Transverse colon (tissue), 4 donors: ENCODE data around the gene BMP3. TPM values are rescaled to one million over a fixed set of nuclear protein-coding genes. Genes with fewer than 3 reads are reported as not detected.

Source experiments
- DNase-seq: peaks from one replicate; pipeline ENCODE4 v3.0.0-alpha.2; 2019
- H3K27ac ChIP-seq, 4 donors: fragments of 200-600 bp; sonication (generic); 2 replicates each; pipeline ENCODE4 v1.5.1; 2016 to 2018; ENCODE audit warnings: inconsistent platforms in 4 of 4
- H3K27me3 ChIP-seq: fragments of 200-600 bp; sonication (generic); 2 replicates; pipeline ENCODE4 v1.5.1; 2017; ENCODE audit warnings: inconsistent platforms
- H3K36me3 ChIP-seq, 4 donors: fragments of 200-600 bp; sonication (generic); 2 replicates each; pipeline ENCODE4 v1.5.1; 2017 to 2019; ENCODE audit warnings: inconsistent platforms in 4 of 4
- H3K4me1 ChIP-seq, 4 donors: fragments of 200-600 bp; sonication (generic); 2 replicates each; pipeline ENCODE4 v1.5.1; 2017 to 2020; ENCODE audit warnings: inconsistent platforms in 4 of 4
- H3K4me3 ChIP-seq, 4 donors: fragments of 200-600 bp; sonication (generic); 1 replicate in 1 of 4; 2 replicates in 3 of 4; pipeline versions ENCODE4 v1.5.1 to v1.6.1; 2017 to 2019; ENCODE audit warnings: inconsistent platforms in 4 of 4
- H3K9me3 ChIP-seq, 2 donors: fragments of 200-600 bp; sonication (generic); 2 replicates each; pipeline ENCODE4 v1.5.1; 2017 to 2019; ENCODE audit warnings: inconsistent platforms in 2 of 2
- EP300 ChIP-seq: sonication (generic); formaldehyde crosslinking; IDR thresholded peaks from one replicate; pipeline ENCODE4 v1.6.1; 2017; ENCODE audit warnings: antibody characterized with exemption, low read depth
- POLR2A ChIP-seq: fragments of 450-650 bp; IDR thresholded peaks from one replicate; pipeline ENCODE4 v1.6.1; 2016; ENCODE audit warnings: antibody characterized with exemption, mild to moderate bottlenecking, moderate library complexity
- POLR2AphosphoS5 ChIP-seq, 3 donors: sonication (generic); formaldehyde crosslinking; IDR thresholded peaks; one replicate each; pipeline ENCODE4 v1.6.1; 2016; ENCODE audit warnings: antibody characterized with exemption in 3 of 3
- WGBS, 2 donors: methylation state at CpG; one replicate each; pipeline ENCODE4 v1.1.5; 2018; ENCODE audit warnings: low coverage in 1 of 2; 5-methylcytosine and 5-hydroxymethylcytosine counted together
- in situ Hi-C, 4 donors: fragments of 200-750 bp; cut with MboI; loops; one replicate each; pipeline versions ENCODE4 v1.15.0 to v1.15.1; 2017; ENCODE audit warnings: low sequenced_read_pairs in 3 of 4, low pct_ligation_motif_present in 1 of 4, low pct_unique_long_range_greater_than_20kb in 1 of 4
- intact Hi-C: fragments of 100-400 bp; cut with DNase I; formaldehyde crosslinking; loops from one replicate; pipeline ENCODE4 v1.15.1; 2023; ENCODE audit warnings: low total_unique reads
- total RNA-seq, 4 donors: library from RNA; depleted of rRNA; stranded (reverse); fragments of >200 nt; gene quantifications; one replicate each; pipeline ENCODE4 v1.1.0, GENCODE V29; 2016
- TF ChIP-seq, protein P1 (sequence below), 5 experiments: fragments of 200-600 bp in 3 of 5; fragments of 450-650 bp in 2 of 5; sonication (generic) in 3 of 5; IDR thresholded peaks; 1 replicate in 2 of 5; 2 replicates in 3 of 5; pipeline ENCODE4 v1.5.1; 2016 to 2017; ENCODE audit warnings: antibody characterized with exemption in 5 of 5, inconsistent platforms in 3 of 5, mild to moderate bottlenecking in 2 of 5, moderate library complexity in 1 of 5

BMP3 gene
- total RNA-seq, 4 donors from 2014 or later: 4.0 to 78.8 (median 44.9) TPM

DNA sequence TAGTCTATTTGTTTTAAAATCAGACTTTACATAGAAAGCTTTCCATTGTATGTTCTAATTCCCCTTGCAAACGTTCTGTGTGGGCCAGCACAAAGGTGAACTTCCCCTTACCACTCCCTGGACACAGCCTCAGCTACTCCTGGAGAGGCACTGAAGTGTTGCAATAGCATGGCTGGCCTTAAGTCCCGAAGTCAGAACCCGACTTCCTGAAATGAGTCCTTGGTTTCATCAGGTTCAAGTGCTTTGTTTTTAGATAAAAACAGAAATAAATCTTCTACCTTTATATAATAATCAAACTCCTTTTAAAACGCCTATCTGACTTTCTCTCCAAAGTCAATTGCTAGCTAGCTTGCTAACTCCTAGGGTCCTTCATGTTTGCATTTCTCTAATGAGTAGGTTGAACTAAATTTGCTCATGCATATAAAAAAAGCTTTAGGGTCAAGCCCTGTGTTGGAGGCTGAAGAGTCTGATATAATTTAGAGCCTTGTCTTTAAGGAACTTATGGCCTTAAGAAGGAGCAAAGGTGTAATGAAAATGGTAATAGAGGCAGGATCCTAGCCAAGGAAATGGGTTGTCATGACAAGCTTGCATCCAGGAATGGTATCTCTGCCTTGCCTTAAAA is 9.0 kb downstream of the BMP3 start:
- TF ChIP-seq, protein P1, sequence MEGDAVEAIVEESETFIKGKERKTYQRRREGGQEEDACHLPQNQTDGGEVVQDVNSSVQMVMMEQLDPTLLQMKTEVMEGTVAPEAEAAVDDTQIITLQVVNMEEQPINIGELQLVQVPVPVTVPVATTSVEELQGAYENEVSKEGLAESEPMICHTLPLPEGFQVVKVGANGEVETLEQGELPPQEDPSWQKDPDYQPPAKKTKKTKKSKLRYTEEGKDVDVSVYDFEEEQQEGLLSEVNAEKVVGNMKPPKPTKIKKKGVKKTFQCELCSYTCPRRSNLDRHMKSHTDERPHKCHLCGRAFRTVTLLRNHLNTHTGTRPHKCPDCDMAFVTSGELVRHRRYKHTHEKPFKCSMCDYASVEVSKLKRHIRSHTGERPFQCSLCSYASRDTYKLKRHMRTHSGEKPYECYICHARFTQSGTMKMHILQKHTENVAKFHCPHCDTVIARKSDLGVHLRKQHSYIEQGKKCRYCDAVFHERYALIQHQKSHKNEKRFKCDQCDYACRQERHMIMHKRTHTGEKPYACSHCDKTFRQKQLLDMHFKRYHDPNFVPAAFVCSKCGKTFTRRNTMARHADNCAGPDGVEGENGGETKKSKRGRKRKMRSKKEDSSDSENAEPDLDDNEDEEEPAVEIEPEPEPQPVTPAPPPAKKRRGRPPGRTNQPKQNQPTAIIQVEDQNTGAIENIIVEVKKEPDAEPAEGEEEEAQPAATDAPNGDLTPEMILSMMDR (IDR thresholded peaks at IDR 0.05): no peak
- TF ChIP-seq POLR2AphosphoS5 (IDR thresholded peaks at IDR 0.05) (no peak), EP300 (no peak)
- Histone ChIP-seq H3K27me3 (no peaks in the 10 kb centered on the region), H3K36me3 (no peaks in the 10 kb centered on the region), H3K4me1 (peaks cover 0 to 22% (median 2%) of the 10 kb centered on the region in 4 donors), H3K27ac (peak overlapping the region in 3 of 4 donors; percentile 9 to 45 (median 37)), H3K4me3 (no peak overlapping the region), H3K9me3 (no peaks in the 10 kb centered on the region)
- DNase-seq: peak; percentile 22
- WGBS, 2 donors: 18 to 35% methylated on average over 4 of the region's 4 CpGs
- in situ Hi-C loops: loop anchor here in 3 of 4 donors (25.0 kb wide), 2 partner anchors 427 to 677 kb away; no protein-coding TSS in a partner anchor
- intact Hi-C loops: no loop called here

DNA sequence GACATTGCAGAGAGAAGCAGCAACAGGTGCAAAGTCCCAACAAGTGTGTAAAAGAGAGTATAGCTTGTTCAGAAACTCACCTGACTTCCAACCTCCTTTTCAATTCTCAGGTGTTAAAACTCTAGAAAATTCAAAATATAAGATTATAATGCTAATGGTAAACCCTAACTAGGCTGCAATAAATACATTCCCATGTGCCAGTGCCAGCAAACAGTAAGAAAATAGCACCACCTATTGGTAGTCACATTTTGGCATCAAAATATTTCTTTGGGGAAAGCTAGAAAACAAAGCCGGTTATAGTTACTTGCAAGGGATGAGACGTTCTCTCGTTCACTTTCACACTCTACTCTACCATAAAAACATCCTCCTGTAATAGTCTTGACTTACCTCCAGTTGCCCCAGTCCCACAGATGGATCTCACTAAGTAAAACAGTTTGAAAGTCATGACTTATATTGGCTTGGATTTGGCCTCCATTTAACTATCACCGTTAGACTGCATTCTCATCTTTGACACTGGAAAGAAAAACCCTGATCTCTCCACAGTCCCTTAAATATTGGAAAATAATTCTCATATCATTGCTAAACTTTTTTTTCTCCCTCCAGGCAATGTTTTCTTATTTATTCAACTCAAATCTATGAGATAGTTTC is 9.6 kb downstream of the BMP3 start:
- H3K27me3 ChIP-seq: no peaks in the 10 kb centered on the region
- H3K4me3 ChIP-seq: no peak overlapping the region
- no peaks in the 10 kb centered on the region for H3K9me3 ChIP-seq
- H3K36me3 ChIP-seq: no peaks in the 10 kb centered on the region
- DNase-seq: no peak
- H3K27ac ChIP-seq: peak overlapping the region in 3 of 4 donors; percentile 9 to 45 (median 37)
- in situ Hi-C loops: loop anchor here (10.0 to 25.0 kb wide), 3 partner anchors 428 to 678 kb away; no protein-coding TSS in a partner anchor
- WGBS, 2 donors: 16 to 24% methylated on average over 3 to 4 of the region's 4 CpGs
- peaks cover 0 to 22% (median 2%) of the 10 kb centered on the region in 4 donors for H3K4me1 ChIP-seq
- TF ChIP-seq POLR2A: no peak
- no peak for TF ChIP-seq POLR2AphosphoS5 (IDR thresholded peaks at IDR 0.05)
- no peak for TF ChIP-seq EP300
- TF ChIP-seq, protein P1 (IDR thresholded peaks at IDR 0.05): peak; percentile 59 to 65 (median 64)
- intact Hi-C loops: no loop called here

DNA sequence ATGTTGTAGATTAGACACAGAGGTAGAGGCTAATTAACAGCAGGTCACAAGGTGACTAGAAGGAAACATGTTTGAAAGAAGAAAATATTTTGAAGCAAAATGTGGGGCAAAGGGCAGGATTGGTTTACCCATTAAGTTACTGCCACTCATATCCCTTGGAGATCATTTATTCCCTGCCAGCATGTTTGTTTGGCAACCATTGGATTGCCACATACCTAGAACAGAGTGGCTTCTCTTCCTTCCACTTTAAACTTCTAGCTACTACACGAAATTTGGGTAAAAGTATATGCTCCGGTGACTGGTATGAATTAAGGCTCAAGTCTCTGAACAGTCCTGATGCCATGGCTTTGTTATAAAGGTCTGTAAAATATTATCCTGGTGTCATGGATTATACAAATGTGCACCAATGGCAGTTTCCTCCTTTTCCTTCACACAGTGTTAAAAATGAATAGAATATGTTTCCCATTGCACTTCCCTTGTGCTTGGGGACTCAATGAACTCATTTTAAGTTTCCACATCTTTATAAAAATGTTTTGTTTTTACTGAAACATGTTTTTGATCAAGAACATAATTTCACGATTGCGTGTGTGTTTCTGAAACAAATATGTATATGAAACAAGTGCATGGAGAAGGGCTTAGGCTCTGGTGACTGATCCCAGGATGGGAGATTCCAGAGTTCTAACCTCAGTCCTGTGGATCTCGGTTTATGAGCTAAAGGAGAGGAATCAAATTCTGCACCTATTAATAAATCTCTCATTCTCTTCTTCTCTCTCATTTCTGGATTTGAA is 12.3 kb downstream of the BMP3 start:
- Histone ChIP-seq H3K4me3 (no peak overlapping the region), H3K27ac (no peak overlapping the region), H3K4me1 (peaks cover 0 to 13% (median 2%) of the 10 kb centered on the region in 4 donors), H3K36me3 (peaks cover 0 to 8% (median 0%) of the 10 kb centered on the region in 4 donors), H3K9me3 (no peaks in the 10 kb centered on the region), H3K27me3 (no peaks in the 10 kb centered on the region)
- TF ChIP-seq, protein P1 (IDR thresholded peaks at IDR 0.05): no peak
- TF ChIP-seq EP300 (no peak), POLR2AphosphoS5 (IDR thresholded peaks at IDR 0.05) (no peak), POLR2A (no peak)
- intact Hi-C loops (no loop called here), in situ Hi-C loops (loop anchor here (10.0 to 25.0 kb wide), 3 partner anchors 430 to 680 kb away; no protein-coding TSS in a partner anchor)
- 64 to 84% methylated on average over 5 of the region's 5 CpGs for WGBS, 2 donors
- DNase-seq: no peak

DNA sequence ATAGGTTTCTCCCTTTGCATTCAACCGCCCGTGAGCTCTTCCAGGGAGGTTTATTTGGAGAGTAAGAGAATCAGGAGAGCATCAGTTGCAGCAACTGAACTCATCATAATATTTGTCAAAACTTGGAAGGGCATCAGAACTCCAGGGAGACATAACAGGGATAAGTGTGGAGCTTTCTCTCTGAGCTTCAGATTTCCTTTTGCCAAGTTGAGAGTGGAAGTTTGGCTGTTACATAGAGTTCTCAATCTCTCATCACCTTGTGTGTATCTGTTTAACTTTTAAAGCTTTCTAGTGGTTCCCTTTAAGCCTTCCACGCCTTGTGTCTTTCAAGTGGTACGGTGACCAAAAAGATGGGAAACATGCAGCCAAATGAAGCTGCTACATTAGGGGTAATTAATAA is 18.8 kb downstream of the BMP3 start:
- peak in 1 of 3 donors; percentile 30 for TF ChIP-seq POLR2AphosphoS5 (IDR thresholded peaks at IDR 0.05)
- no peak for TF ChIP-seq POLR2A
- TF ChIP-seq, protein P1 (IDR thresholded peaks at IDR 0.05): no peak
- Histone ChIP-seq H3K9me3 (no peaks in the 10 kb centered on the region), H3K27ac (peak overlapping the region; percentile 3 to 54 (median 33)), H3K36me3 (peaks cover 0 to 8% (median 0%) of the 10 kb centered on the region in 4 donors), H3K27me3 (no peaks in the 10 kb centered on the region), H3K4me3 (no peak overlapping the region), H3K4me1 (peaks cover 4 to 28% (median 8%) of the 10 kb centered on the region in 4 donors)
- 78 to 79% methylated on average over 4 of the region's 4 CpGs for WGBS, 2 donors
- in situ Hi-C loops (loop anchor here (10.0 to 25.0 kb wide), 3 partner anchors 437 to 687 kb away; no protein-coding TSS in a partner anchor), intact Hi-C loops (no loop called here)
- no peak for DNase-seq
